Measurements from ENCODE around the gene KEAP1. TPM values are rescaled to one million over a fixed set of nuclear protein-coding genes. Genes with fewer than 3 reads are reported as not detected.

Gene KEAP1
- total RNA-seq, 1 experiment from 2014 or later, result 46.8 TPM

GRCh38 chr19:10520652-10521318, 17.6 kb upstream of the KEAP1 start:
- Mint-ChIP-seq H3K4me3 (ENCODE audit: low read depth, unreplicated experiment) (no peak overlapping the region), H3K36me3 (ENCODE audit: insufficient read depth, unreplicated experiment) (no peaks in the 10 kb centered on the region), H3K9me3 (ENCODE audit: low read depth, unreplicated experiment) (no peaks in the 10 kb centered on the region), H3K27me3 (ENCODE audit: unreplicated experiment) (peaks cover 45% of the 10 kb centered on the region), H3K27ac (ENCODE audit: unreplicated experiment) (no peak overlapping the region), H3K4me1 (ENCODE audit: low read depth, unreplicated experiment) (peaks cover 16% of the 10 kb centered on the region)
- intact Hi-C loops (cut with micrococcal nuclease; ENCODE audit: unreplicated experiment), result no loop called here
- peak; percentile 30 for DNase-seq
- no peak for TF ChIP-seq CTCF (IDR thresholded peaks at IDR 0.05; ENCODE audit: unreplicated experiment)
- CTCF ChIA-PET, result interaction anchor here (0.6 to 0.7 kb wide), 3 partner anchors 15 to 70 kb away, joined by 3 to 4 read pairs (median 3); no protein-coding TSS in a partner anchor
- no TSS peak for BruUV-seq (replicated peaks)

GRCh38 chr19:10519421-10519820, 16.3 kb upstream of the KEAP1 start:
- peaks cover 16% of the 10 kb centered on the region for H3K4me1 Mint-ChIP-seq (ENCODE audit: low read depth, unreplicated experiment)
- H3K27ac Mint-ChIP-seq (ENCODE audit: unreplicated experiment), result no peak overlapping the region
- BruUV-seq (replicated peaks), result no TSS peak
- CTCF ChIA-PET, result no interaction called here
- no peaks in the 10 kb centered on the region for H3K36me3 Mint-ChIP-seq (ENCODE audit: insufficient read depth, unreplicated experiment)
- TF ChIP-seq CTCF (IDR thresholded peaks at IDR 0.05; ENCODE audit: unreplicated experiment), result no peak
- peaks cover 59% of the 10 kb centered on the region for H3K27me3 Mint-ChIP-seq (ENCODE audit: unreplicated experiment)
- intact Hi-C loops (cut with micrococcal nuclease; ENCODE audit: unreplicated experiment), result no loop called here
- no peak overlapping the region for H3K4me3 Mint-ChIP-seq (ENCODE audit: low read depth, unreplicated experiment)
- no peak for DNase-seq
- H3K9me3 Mint-ChIP-seq (ENCODE audit: low read depth, unreplicated experiment), result no peaks in the 10 kb centered on the region

- CTCF ChIA-PET, result interaction anchor here (0.5 kb wide), 1 partner anchor 33 kb away, joined by 4 read pairs; no protein-coding TSS in a partner anchor
- Mint-ChIP-seq H3K4me1 (ENCODE audit: low read depth, unreplicated experiment) (peaks cover 16% of the 10 kb centered on the region), H3K9me3 (ENCODE audit: low read depth, unreplicated experiment) (no peaks in the 10 kb centered on the region), H3K27me3 (ENCODE audit: unreplicated experiment) (peaks cover 66% of the 10 kb centered on the region), H3K36me3 (ENCODE audit: insufficient read depth, unreplicated experiment) (no peaks in the 10 kb centered on the region), H3K4me3 (ENCODE audit: low read depth, unreplicated experiment) (peak overlapping the region; percentile 53), H3K27ac (ENCODE audit: unreplicated experiment) (no peak overlapping the region)
- intact Hi-C loops (cut with micrococcal nuclease; ENCODE audit: unreplicated experiment), result no loop called here
- no peak for TF ChIP-seq CTCF (IDR thresholded peaks at IDR 0.05; ENCODE audit: unreplicated experiment)
- no peak for DNase-seq
- no TSS peak for BruUV-seq (replicated peaks)
Measured at GRCh38 chr19:10518444-10519361, 15.5 kb upstream of the KEAP1 start.

- Mint-ChIP-seq H3K4me1 (ENCODE audit: low read depth, unreplicated experiment) (peaks cover 16% of the 10 kb centered on the region), H3K27me3 (ENCODE audit: unreplicated experiment) (peaks cover 74% of the 10 kb centered on the region), H3K27ac (ENCODE audit: unreplicated experiment) (no peak overlapping the region), H3K36me3 (ENCODE audit: insufficient read depth, unreplicated experiment) (no peaks in the 10 kb centered on the region), H3K9me3 (ENCODE audit: low read depth, unreplicated experiment) (no peaks in the 10 kb centered on the region), H3K4me3 (ENCODE audit: low read depth, unreplicated experiment) (peak overlapping the region; percentile 53)
- no peak for TF ChIP-seq CTCF (IDR thresholded peaks at IDR 0.05; ENCODE audit: unreplicated experiment)
- DNase-seq, result peak; percentile 5
- CTCF ChIA-PET, result interaction anchor here (0.5 kb wide), 1 partner anchor 33 kb away, joined by 4 read pairs; no protein-coding TSS in a partner anchor
- intact Hi-C loops (cut with micrococcal nuclease; ENCODE audit: unreplicated experiment), result no loop called here
- no TSS peak for BruUV-seq (replicated peaks)
Measured at GRCh38 chr19:10517760-10518443, 14.7 kb upstream of the KEAP1 start.

Data from Calu3 (cell line).